ENCODE measurements around the gene NDUFS8. TPM values are rescaled to one million over a fixed set of nuclear protein-coding genes. Genes with fewer than 3 reads are reported as not detected.

Gene NDUFS8
- total RNA-seq, 1 experiment from 2014 or later, result 266 TPM

DNA sequence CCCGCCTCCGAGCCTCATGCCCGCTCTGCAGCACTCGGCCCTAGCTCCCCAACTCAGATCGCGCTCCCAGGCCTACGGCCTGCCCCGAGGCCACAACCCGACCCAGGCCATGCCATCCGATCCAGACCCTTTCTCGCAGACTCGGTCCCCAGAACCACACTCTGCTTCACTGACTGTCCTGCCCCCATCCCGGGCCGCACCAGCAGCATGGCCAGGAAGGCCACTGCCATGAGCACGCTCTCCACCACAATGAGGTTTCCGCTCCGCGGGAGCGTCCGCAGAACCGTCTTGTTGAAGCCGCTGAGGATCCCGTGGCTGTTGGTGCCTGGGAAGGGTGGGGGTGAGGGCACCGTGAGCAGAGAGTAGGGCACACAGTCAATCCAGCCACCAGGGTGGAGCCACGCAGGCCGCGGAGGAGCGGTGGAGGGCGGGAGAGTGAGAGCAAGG, 33.0 kb upstream of the NDUFS8 start:
- no peak overlapping the region for H3K4me3 ChIP-seq

DNA sequence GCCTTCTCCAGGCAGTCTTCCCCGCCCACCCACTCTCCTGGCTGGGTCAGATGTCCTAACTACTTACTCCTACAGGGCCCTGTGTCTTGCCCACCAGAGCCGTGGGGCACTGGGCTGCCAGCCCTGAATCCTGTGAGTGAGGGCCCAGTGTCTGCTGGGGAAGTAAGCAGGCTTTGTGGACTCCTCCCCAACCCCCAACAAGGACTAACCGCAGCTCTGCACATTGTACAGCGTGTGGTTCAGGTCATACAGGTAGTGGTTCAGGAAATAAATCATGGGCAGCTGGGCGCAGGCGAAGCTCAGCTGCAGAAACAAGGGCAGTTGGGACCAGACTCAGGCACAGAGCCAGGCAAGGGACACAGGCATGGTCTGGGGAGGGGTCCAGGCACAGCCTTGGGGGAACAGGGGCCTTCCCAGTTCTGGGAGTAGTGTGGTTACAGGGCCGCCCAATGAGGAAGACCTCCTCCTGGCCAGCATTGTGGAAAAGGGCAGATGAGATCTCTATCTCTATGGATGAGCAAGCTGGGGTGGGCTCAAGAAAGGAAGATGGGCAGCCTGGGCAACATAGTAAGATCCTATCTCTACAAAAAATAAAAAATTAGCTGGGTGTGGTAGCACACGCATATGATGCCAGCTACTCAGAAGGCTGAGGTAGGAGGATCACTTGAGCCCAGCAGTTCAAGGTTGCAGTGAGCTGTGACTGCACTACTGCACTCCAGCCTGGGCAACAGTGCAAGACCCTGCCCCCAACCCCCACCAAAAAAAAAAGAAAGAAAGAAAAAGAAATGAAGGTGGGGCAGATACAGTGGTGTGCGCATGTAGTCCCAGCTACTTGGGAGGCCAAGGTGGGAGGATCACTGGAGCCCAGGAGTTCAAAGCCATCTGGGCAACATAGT, 32.1 kb upstream of the NDUFS8 start:
- H3K27ac ChIP-seq, result no peak overlapping the region
- H3K9me3 ChIP-seq (replicated peaks), result no peaks in the 10 kb centered on the region
- peaks cover 9% of the 10 kb centered on the region for H3K4me1 ChIP-seq (replicated peaks)
- peaks cover 17% of the 10 kb centered on the region for H3K36me3 ChIP-seq
- no peaks in the 10 kb centered on the region for H3K27me3 ChIP-seq (replicated peaks)
- DNase-seq (ENCODE audit: low read depth in 1 of 2, low spot score in 2 of 2), result no peak
- no peak overlapping the region for H3K4me3 ChIP-seq

More for the DNA sequence above, 33.0 kb upstream of the NDUFS8 start:
- DNase-seq (ENCODE audit: low read depth in 1 of 2, low spot score in 2 of 2), result no peak
- H3K36me3 ChIP-seq, result peaks cover 12% of the 10 kb centered on the region
- H3K27ac ChIP-seq, result no peak overlapping the region
- no peaks in the 10 kb centered on the region for H3K9me3 ChIP-seq (replicated peaks)
- peaks cover 2% of the 10 kb centered on the region; the same call in 1 of the 2 replicates for H3K4me1 ChIP-seq (replicated peaks)
- no peaks in the 10 kb centered on the region for H3K27me3 ChIP-seq (replicated peaks)

DNA sequence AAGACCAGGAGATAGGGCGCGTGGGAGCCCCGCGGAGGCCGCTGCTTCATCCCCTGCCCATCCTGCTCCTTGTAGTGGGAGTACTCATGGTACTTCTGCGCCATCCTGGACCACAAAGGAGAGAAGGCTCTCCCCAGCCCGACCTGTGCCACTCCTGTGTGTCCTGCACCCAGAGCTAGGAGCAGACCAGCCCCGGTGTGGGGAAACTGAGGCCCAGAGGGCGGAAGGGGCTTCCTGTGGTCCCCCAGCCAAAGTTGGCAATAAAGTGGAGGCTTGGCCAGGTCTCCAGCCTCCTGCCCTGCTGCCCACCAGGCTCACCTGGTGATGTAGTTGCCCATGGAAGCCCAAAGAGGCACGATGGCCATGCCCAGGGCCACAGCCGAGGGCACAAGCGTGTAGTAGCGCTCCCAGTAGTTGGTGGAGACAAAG, 31.3 kb upstream of the NDUFS8 start:
- DNase-seq (ENCODE audit: low read depth in 1 of 2, low spot score in 2 of 2), result no peak
- Histone ChIP-seq H3K9me3 (replicated peaks) (no peaks in the 10 kb centered on the region), H3K4me3 (no peak overlapping the region), H3K27me3 (replicated peaks) (no peaks in the 10 kb centered on the region), H3K4me1 (replicated peaks) (peaks cover 12% of the 10 kb centered on the region), H3K36me3 (peaks cover 17% of the 10 kb centered on the region), H3K27ac (no peak overlapping the region)

DNA sequence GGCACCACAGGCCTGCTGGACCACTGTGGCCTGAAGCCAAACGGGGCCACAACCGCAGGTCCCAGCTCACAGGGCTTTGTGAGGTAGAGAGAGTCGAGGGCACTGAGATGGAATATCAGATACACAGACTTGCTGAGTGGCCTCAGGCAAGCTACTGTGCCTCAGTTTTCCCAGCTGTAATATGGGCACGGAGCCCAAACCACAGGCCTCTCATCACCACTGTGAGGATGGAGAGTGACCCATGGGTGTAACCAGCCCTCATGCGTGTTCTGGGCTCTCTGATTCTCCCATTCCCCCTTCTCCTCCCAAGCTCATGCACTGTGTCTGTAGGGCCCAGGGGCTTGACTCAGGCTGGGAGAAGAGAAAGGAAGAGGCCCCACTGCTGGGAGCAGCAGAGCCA, 30.8 kb upstream of the NDUFS8 start:
- no peak for DNase-seq (ENCODE audit: low read depth in 1 of 2, low spot score in 2 of 2)

GRCh38 chr11:68002575-68002937, 27.9 kb upstream of the NDUFS8 start:
- H3K9me3 ChIP-seq (replicated peaks), result no peaks in the 10 kb centered on the region
- H3K4me3 ChIP-seq, result no peak overlapping the region
- no peak for DNase-seq (ENCODE audit: low read depth in 1 of 2, low spot score in 2 of 2)
- H3K36me3 ChIP-seq, result peaks cover 7% of the 10 kb centered on the region
- H3K4me1 ChIP-seq (replicated peaks), result peaks cover 13% of the 10 kb centered on the region
- H3K27me3 ChIP-seq (replicated peaks), result no peaks in the 10 kb centered on the region
- H3K27ac ChIP-seq, result no peak overlapping the region

More for the DNA sequence above, 30.8 kb upstream of the NDUFS8 start:
- Histone ChIP-seq H3K4me1 (replicated peaks) (peaks cover 15% of the 10 kb centered on the region), H3K27me3 (replicated peaks) (no peaks in the 10 kb centered on the region), H3K27ac (no peak overlapping the region), H3K9me3 (replicated peaks) (no peaks in the 10 kb centered on the region), H3K4me3 (no peak overlapping the region), H3K36me3 (peaks cover 17% of the 10 kb centered on the region)

- Histone ChIP-seq H3K9me3 (replicated peaks) (no peaks in the 10 kb centered on the region), H3K36me3 (peaks cover 7% of the 10 kb centered on the region)
- peak in 1 of 2 experiments; percentile 57 for DNase-seq (ENCODE audit: low read depth in 1 of 2, low spot score in 2 of 2)
Measured at GRCh38 chr11:68002938-68003845, 27.3 kb upstream of the NDUFS8 start.

DNA sequence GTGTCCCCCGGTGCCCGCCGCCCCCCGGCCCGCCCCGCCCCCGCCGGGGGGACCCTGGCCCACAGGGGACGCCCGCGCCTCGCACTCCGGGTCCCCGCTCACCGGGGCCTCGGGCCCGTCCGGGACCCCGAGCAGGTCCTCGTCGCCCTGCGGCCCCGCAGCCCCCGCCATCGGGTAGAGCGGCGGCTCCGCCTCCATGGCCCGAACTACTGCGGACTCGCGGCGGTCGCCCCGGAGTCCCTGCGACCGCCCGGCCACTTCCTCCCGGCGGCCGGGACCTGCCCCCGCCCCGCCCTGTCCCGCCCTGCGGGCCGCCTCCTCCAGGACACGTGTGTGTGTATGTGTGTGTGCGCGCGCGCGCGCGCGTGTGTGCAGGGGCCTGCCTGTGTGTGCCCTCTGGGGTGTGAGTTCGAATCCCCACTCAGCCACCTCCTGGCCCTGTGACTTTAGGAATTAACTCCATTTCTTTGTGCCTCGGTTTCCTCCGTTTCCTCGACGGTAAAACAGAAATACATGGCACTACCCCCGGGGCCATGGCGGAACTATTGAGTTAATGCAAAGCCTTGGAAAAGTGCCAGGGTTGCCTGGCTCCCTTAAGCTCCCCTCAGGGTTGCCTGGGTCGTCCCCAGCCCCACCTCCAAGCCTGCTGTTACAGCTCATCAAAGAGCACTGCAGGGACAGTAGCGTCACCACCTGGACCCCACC, 26.5 kb upstream of the NDUFS8 start, which contains the start of gene UNC93B1:
Gene UNC93B1 (minus strand): TSS at position 252 of the 705 bp plus-strand sequence. CDS start 54 bp downstream, at position 198.
- peak within 1 kb of the TSS; percentile 49 for H3K4me3 ChIP-seq
- H3K27me3 ChIP-seq (replicated peaks), result no peaks in the 10 kb centered on the region
- H3K27ac ChIP-seq, result no peak within 1 kb of the TSS
- H3K36me3 ChIP-seq, result peaks cover 7% of the 10 kb centered on the region; the same call in 1 of the 2 replicates
- H3K9me3 ChIP-seq (replicated peaks), result no peaks in the 10 kb centered on the region
- peaks cover 13% of the 10 kb centered on the region for H3K4me1 ChIP-seq (replicated peaks)
- peak; percentile 82 to 98 for DNase-seq (ENCODE audit: low read depth in 1 of 2, low spot score in 2 of 2)

More at GRCh38 chr11:68002938-68003845, 27.3 kb upstream of the NDUFS8 start:
- no peak overlapping the region for H3K27ac ChIP-seq
- peak overlapping the region; percentile 49 for H3K4me3 ChIP-seq
- no peaks in the 10 kb centered on the region for H3K27me3 ChIP-seq (replicated peaks)
- peaks cover 13% of the 10 kb centered on the region for H3K4me1 ChIP-seq (replicated peaks)

- Histone ChIP-seq H3K4me1 (replicated peaks) (peaks cover 21% of the 10 kb centered on the region), H3K36me3 (peaks cover 7% of the 10 kb centered on the region; the same call in 1 of the 2 replicates), H3K9me3 (replicated peaks) (no peaks in the 10 kb centered on the region), H3K27ac (no peak overlapping the region), H3K27me3 (replicated peaks) (no peaks in the 10 kb centered on the region), H3K4me3 (peak overlapping the region; percentile 49)
- no peak for DNase-seq (ENCODE audit: low read depth in 1 of 2, low spot score in 2 of 2)
Measured at GRCh38 chr11:68004551-68005335, 25.7 kb upstream of the NDUFS8 start.

DNA sequence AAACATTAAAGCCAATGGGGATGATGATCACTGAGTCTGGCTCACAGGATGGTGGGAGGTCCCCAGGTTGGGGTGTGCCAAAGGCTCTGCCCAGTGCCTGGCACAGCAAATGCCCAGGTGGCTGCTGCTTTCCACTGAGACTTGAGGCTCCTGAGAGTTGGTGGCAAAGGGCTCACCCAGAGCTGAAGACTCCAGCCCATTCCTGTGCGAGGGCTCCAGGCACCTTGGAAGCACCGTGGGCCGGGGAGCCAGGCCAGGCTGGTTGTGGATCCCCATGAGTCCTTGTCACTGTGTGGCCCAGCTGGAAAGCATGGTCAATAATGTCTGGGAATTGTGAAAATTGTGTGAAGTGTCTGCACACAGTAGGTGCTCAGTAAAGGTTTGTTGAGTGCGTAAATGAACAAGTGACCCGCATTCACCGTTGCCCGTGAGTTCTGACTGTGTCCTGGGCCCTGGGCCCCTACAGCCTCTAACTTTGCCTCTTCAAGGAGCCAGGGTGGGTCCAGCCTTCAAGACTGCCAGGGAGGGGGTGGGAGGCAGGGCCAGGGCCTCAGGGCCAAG, 23.8 kb upstream of the NDUFS8 start:
- H3K27me3 ChIP-seq (replicated peaks), result no peaks in the 10 kb centered on the region
- H3K27ac ChIP-seq, result no peak overlapping the region
- H3K4me1 ChIP-seq (replicated peaks), result peaks cover 40% of the 10 kb centered on the region
- no peaks in the 10 kb centered on the region for H3K9me3 ChIP-seq (replicated peaks)
- DNase-seq (ENCODE audit: low read depth in 1 of 2, low spot score in 2 of 2), result no peak
- H3K36me3 ChIP-seq, result peaks cover 13% of the 10 kb centered on the region
- no peak overlapping the region for H3K4me3 ChIP-seq

- Histone ChIP-seq H3K4me1 (replicated peaks) (peaks cover 51% of the 10 kb centered on the region), H3K4me3 (no peak overlapping the region), H3K27ac (no peak overlapping the region), H3K27me3 (replicated peaks) (no peaks in the 10 kb centered on the region), H3K9me3 (replicated peaks) (no peaks in the 10 kb centered on the region), H3K36me3 (peaks cover 12% of the 10 kb centered on the region; the same call in 1 of the 2 replicates)
- no peak for DNase-seq (ENCODE audit: low read depth in 1 of 2, low spot score in 2 of 2)
Measured at GRCh38 chr11:68007498-68008380, 22.7 kb upstream of the NDUFS8 start.

GRCh38 chr11:68008381-68009337, 21.8 kb upstream of the NDUFS8 start:
- Histone ChIP-seq H3K4me3 (no peak overlapping the region), H3K27ac (no peak overlapping the region), H3K36me3 (peaks cover 13% of the 10 kb centered on the region), H3K27me3 (replicated peaks) (no peaks in the 10 kb centered on the region), H3K9me3 (replicated peaks) (no peaks in the 10 kb centered on the region), H3K4me1 (replicated peaks) (peaks cover 52% of the 10 kb centered on the region)
- peak in 1 of 2 experiments; percentile 56 for DNase-seq (ENCODE audit: low read depth in 1 of 2, low spot score in 2 of 2)
